Activated CD8-positive, alpha-beta T cell treated with anti-CD3 and anti-CD28 coated beads for 36 hours (primary cell): ENCODE measurements around the gene TAF5. TPM values are rescaled to one million over a fixed set of nuclear protein-coding genes. Genes with fewer than 3 reads are reported as not detected.
A peak's percentile ranks its signal among the peaks of the same experiment; 100 is the strongest.

Source experiments
- ATAC-seq: fragments of 200-7000 bp; cut with Tn5 transposase; one replicate; pipeline ENCODE4 v1.10.0; 2021; ENCODE audit warnings: mild to moderate bottlenecking, moderate library complexity
- CTCF ChIA-PET: fragments of 350-600 bp; sonication (Branson Sonifier 250); formaldehyde crosslinking; loops from one replicate; lab custom pipeline; 2021; ENCODE audit warnings: antibody characterized with exemption; lab: Charles Lee
- POLR2A ChIA-PET: fragments of 350-600 bp; sonication (Branson Sonifier 250); formaldehyde crosslinking; loops from one replicate; lab custom pipeline; 2021; ENCODE audit warnings: antibody characterized with exemption; lab: Charles Lee
- DNase-seq: peaks from one replicate; pipeline ENCODE4 v3.0.0-alpha.2; 2020
- H3K27ac Mint-ChIP-seq: one replicate; pipeline ENCODE4 v1.8.0; 2021; ENCODE audit warnings: mild to moderate bottlenecking, mixed read lengths
- H3K27me3 Mint-ChIP-seq: one replicate; pipeline ENCODE4 v1.8.0; 2021; ENCODE audit warnings: mixed read lengths
- H3K36me3 Mint-ChIP-seq: one replicate; pipeline ENCODE4 v1.8.0; 2021; ENCODE audit warnings: low read depth, mixed read lengths
- H3K4me1 Mint-ChIP-seq: one replicate; pipeline ENCODE4 v1.8.0; 2021; ENCODE audit warnings: low read depth, mixed read lengths
- H3K4me3 Mint-ChIP-seq: one replicate; pipeline ENCODE4 v1.8.0; 2021; ENCODE audit warnings: mild to moderate bottlenecking, moderate library complexity, mixed read lengths
- H3K9me3 Mint-ChIP-seq: one replicate; pipeline ENCODE4 v1.8.0; 2021; ENCODE audit warnings: mixed read lengths
- intact Hi-C: fragments of 100-400 bp; cut with micrococcal nuclease; formaldehyde crosslinking; loops from one replicate; pipeline ENCODE4 v1.10.0; 2022
- total RNA-seq, 2 experiments: library from RNA; stranded (reverse); gene quantifications; one replicate each; pipeline ENCODE4 v1.2.3, GENCODE V29; 2021
- TF ChIP-seq, protein P1 (sequence below): fragments of 200-600 bp; IDR thresholded peaks from one replicate; pipeline ENCODE4 v1.8.0; 2022; ENCODE audit warnings: antibody characterized with exemption, mild to moderate bottlenecking

The TAF5 gene
- total RNA-seq, 2 experiments from 2014 or later: 11.1 to 13.0 TPM

DNA sequence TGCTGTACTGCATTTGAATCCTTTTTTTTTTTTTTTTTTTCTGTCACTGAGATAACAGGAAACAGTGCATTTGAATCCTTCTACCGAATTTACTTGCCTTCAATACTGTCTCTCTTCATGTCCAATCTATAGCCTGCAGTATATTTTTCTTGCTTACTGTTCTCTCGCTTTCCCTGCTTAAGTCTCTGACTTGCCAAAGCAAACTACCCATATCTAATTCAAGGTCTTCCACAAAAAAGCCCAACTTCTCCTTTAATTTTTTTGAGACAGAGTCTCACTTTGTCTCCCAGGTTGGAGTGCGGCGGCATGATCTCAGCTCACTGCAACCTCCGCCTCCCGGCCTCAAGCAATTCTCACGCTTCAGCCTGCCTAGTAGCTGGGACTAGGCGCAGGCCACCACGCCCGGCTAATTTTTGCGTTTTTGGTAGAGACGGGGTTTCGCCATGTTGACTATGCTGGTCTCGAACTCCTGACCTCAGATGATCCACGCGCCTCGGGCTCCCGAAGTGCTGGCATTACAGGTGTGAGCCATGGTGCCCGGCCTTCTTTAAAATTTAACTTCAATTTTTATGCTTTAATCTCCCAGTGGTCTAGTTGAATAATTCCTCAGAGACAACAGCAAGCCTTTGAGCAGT, 29.5 kb downstream of the TAF5 start:
- H3K4me3 Mint-ChIP-seq: peak overlapping the region; percentile 88
- ATAC-seq (no peak), DNase-seq (no peak)
- H3K4me1 Mint-ChIP-seq: peaks cover 59% of the 10 kb centered on the region
- no peaks in the 10 kb centered on the region for H3K9me3 Mint-ChIP-seq
- ChIA-PET CTCF (interaction anchor here (2.0 to 2.1 kb wide), 2 partner anchors 19 to 89 kb away, joined by 4 to 9 read pairs; no protein-coding TSS in a partner anchor), POLR2A (interaction anchor here (0.7 to 2.2 kb wide), 12 partner anchors 17 to 94 kb away, joined by 3 to 8 read pairs (median 4); partner anchors contain the start of genes CALHM2, PCGF6 and TAF5)
- peak overlapping the region; percentile 97 for H3K27ac Mint-ChIP-seq
- intact Hi-C loops: no loop called here
- no peaks in the 10 kb centered on the region for H3K27me3 Mint-ChIP-seq
- TF ChIP-seq, protein P1, sequence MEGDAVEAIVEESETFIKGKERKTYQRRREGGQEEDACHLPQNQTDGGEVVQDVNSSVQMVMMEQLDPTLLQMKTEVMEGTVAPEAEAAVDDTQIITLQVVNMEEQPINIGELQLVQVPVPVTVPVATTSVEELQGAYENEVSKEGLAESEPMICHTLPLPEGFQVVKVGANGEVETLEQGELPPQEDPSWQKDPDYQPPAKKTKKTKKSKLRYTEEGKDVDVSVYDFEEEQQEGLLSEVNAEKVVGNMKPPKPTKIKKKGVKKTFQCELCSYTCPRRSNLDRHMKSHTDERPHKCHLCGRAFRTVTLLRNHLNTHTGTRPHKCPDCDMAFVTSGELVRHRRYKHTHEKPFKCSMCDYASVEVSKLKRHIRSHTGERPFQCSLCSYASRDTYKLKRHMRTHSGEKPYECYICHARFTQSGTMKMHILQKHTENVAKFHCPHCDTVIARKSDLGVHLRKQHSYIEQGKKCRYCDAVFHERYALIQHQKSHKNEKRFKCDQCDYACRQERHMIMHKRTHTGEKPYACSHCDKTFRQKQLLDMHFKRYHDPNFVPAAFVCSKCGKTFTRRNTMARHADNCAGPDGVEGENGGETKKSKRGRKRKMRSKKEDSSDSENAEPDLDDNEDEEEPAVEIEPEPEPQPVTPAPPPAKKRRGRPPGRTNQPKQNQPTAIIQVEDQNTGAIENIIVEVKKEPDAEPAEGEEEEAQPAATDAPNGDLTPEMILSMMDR: no peak
- peaks cover 65% of the 10 kb centered on the region for H3K36me3 Mint-ChIP-seq

DNA sequence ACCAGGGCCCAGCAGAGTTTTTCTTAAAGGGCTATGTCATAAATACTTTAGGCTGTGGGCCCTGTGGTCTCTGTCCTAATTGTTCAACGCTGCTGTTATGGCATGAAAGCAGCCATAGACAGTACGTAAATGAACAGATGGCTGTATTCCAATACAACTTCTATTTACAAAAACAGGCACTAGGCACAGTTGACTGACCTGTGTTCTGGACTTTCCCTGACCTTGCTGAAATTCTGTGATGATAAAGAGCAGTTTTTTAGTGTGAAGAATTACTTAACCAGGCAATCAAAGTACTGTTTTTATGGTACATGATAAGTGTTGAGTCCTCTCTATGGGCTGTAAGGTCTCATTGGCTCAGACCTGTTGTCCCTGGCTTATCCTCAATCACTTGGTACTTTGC, 45.8 kb downstream of the TAF5 start:
- CTCF ChIA-PET: interaction anchor here (1.8 to 6.2 kb wide), 2 partner anchors 11 to 71 kb away, joined by 4 to 72 read pairs; no protein-coding TSS in a partner anchor
- DNase-seq: no peak
- peaks cover 61% of the 10 kb centered on the region for H3K36me3 Mint-ChIP-seq

DNA sequence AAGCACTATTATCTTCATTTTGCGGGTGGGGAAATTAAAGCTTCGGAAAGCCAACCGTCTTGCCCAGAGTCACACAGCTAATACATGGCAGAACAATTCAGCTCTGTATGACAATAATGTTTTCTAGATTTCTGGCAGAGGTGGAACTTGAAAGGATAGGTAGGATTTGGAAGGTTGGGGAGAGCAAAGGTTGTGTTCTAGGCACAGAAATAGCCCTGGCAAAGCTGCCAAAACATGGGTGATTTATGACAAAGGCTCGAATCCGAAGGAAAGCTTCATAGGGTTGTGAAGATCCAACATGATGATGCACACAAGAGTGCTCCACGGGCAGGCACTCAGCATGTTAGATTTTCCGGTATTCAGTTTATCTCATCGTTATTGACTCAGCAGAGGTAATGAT, 47.8 kb downstream of the TAF5 start:
- Mint-ChIP-seq H3K9me3 (no peaks in the 10 kb centered on the region), H3K4me3 (no peak overlapping the region), H3K27me3 (no peaks in the 10 kb centered on the region), H3K36me3 (peaks cover 60% of the 10 kb centered on the region), H3K4me1 (no peaks in the 10 kb centered on the region), H3K27ac (no peak overlapping the region)
- ATAC-seq: no peak
- POLR2A ChIA-PET: interaction anchor here (1.3 kb wide), 1 partner anchor 10 kb away, joined by 3 read pairs; no protein-coding TSS in a partner anchor
- CTCF ChIA-PET: interaction anchor here (0.8 to 6.2 kb wide), 16 partner anchors 9 to 271 kb away, joined by 3 to 72 read pairs (median 7); partner anchors contain the start of genes ATP5MK, CALHM2, NEURL1 and PDCD11
- intact Hi-C loops: no loop called here
- TF ChIP-seq, protein P1: no peak
- no peak for DNase-seq

More for the DNA sequence above, 45.8 kb downstream of the TAF5 start:
- intact Hi-C loops: no loop called here
- Mint-ChIP-seq H3K4me1 (no peaks in the 10 kb centered on the region), H3K4me3 (no peak overlapping the region), H3K27me3 (no peaks in the 10 kb centered on the region), H3K9me3 (no peaks in the 10 kb centered on the region), H3K27ac (no peak overlapping the region)
- POLR2A ChIA-PET: interaction anchor here (1.2 kb wide), 1 partner anchor 18 kb away, joined by 3 read pairs; the partner anchor contains the start of gene ATP5MK
- TF ChIP-seq, protein P1: no peak
- no peak for ATAC-seq

DNA sequence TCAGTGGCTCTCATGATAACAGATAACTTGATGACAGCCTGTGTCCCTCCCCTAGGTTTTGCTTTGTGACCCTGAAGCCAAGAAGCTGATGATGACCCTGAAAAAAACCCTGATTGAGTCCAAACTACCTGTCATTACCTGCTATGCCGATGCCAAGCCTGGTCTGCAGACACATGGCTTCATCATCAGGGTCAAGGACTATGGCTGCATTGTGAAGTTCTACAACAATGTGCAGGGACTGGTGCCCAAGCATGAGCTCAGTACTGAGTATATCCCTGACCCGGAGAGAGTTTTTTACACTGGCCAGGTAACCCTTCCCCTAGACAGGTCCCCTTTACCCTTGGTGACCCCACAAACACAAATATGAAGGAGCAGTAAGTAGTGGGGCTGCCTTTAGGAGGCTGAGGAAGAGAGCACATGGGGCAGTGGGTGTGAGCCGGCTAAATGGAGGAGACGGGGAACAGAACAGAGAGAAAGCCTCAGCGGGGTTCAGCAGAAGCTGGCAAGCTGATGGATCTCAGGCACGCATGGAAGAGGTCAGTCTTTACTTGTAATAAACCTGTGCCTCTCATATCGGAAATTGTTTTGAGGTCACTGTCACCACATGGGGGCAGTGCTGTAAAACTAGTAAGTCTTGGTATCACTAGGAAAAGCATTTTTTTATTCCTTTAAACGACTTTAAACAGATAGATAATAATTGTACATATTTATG, 48.8 kb downstream of the TAF5 start:
- Mint-ChIP-seq H3K27me3 (no peaks in the 10 kb centered on the region), H3K4me1 (no peaks in the 10 kb centered on the region), H3K27ac (no peak overlapping the region), H3K36me3 (peaks cover 64% of the 10 kb centered on the region), H3K9me3 (no peaks in the 10 kb centered on the region), H3K4me3 (no peak overlapping the region)
- ATAC-seq (peak; percentile 47), DNase-seq (peak; percentile 78)
- ChIA-PET POLR2A (interaction anchor here (1.3 kb wide), 1 partner anchor 11 kb away, joined by 3 read pairs; no protein-coding TSS in a partner anchor), CTCF (interaction anchor here (0.7 to 6.2 kb wide), 24 partner anchors 8 to 269 kb away, joined by 3 to 72 read pairs (median 6); partner anchors contain the start of genes ATP5MK, CALHM2, NEURL1 and PDCD11)
- TF ChIP-seq, protein P1: peak; percentile 81
- intact Hi-C loops: loop anchor here (1.0 kb wide), 1 partner anchor 66 kb away; no protein-coding TSS in a partner anchor
